Measurements from ENCODE around the gene SIGLEC14.
"Not testable (repeated sequence)": the region's sequence is repeated elsewhere in the genome, so short reads cannot be mapped to it uniquely, and the experiment has no call there.

Gene SIGLEC14, protein sequence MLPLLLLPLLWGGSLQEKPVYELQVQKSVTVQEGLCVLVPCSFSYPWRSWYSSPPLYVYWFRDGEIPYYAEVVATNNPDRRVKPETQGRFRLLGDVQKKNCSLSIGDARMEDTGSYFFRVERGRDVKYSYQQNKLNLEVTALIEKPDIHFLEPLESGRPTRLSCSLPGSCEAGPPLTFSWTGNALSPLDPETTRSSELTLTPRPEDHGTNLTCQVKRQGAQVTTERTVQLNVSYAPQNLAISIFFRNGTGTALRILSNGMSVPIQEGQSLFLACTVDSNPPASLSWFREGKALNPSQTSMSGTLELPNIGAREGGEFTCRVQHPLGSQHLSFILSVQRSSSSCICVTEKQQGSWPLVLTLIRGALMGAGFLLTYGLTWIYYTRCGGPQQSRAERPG

DNA sequence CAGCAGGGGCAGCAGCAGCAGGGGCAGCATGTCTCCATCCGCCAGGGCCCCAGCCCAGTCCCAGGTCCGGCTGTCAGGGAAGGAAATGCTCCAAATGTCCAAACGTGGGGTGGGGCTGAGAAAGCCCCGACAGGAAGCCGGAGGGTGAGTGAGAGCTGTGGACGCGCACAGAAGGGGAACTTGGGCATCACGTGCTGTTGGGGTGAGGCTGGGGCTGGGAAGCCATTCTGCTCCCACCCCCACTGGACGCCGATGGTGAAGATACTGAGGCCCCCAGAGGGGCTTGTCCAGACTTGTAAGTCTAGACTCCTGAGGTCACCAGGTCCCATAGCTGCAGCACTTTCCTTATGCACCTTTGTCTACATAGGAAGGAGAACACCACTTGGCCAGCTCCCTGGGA is at the start of gene SIGLEC14:
Gene SIGLEC14 (minus strand): TSS at position 96 of the 400 bp plus-strand sequence. CDS start 66 bp downstream, at position 30.
- DNase-seq, result not testable (repeated sequence)

DNA sequence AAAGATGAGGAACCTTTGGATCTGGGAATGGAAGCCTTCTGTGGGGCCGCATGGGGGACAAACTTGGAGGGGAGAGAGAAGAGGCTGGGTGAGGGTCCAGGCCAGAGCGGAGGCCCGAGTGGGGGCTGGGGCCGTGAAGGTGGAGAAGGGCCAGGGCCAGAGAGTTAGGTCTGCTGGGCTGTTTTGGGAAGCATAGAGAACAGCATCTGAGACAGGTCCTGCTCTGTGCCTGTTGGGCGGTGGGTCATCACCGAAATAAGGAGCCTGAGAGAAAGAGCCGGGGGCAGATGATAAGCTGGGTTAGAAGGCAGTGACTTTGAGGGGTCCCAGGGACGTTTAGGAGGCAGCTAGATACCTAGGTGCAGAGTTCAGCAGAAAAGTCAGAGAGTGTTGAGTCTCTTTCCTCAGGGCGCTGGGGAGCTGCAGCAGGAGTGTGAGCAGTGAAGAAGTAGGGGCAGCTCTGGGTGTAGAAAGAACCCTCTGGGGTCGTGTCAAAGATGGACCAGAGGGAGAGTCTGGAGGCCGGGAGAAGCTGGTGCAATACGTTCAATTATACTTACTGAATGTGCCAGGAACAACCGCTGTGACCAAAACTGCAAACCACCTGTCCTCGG is 49.2 kb upstream of the SIGLEC14 start:
- no peak for DNase-seq

DNA sequence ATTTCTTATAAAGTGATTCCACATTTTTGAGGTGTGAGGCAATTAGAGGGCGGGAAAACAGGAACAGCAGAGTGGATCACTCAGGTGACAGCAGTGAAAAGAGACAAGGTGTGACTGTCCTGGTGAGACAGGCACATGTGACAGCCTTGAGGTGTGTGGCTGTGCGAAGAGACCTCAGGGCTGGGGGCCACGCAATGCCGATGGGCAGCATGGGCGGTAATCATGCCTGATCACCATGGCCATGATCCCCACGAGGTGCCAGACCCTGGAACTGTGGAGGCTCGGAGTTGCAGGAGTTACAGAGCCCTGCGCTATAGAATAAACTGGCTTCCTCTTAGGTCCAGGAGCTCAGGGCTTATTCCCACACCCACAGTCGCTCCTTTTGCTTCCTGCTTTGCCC is 48.5 kb upstream of the SIGLEC14 start:
- DNase-seq, result no peak

DNA sequence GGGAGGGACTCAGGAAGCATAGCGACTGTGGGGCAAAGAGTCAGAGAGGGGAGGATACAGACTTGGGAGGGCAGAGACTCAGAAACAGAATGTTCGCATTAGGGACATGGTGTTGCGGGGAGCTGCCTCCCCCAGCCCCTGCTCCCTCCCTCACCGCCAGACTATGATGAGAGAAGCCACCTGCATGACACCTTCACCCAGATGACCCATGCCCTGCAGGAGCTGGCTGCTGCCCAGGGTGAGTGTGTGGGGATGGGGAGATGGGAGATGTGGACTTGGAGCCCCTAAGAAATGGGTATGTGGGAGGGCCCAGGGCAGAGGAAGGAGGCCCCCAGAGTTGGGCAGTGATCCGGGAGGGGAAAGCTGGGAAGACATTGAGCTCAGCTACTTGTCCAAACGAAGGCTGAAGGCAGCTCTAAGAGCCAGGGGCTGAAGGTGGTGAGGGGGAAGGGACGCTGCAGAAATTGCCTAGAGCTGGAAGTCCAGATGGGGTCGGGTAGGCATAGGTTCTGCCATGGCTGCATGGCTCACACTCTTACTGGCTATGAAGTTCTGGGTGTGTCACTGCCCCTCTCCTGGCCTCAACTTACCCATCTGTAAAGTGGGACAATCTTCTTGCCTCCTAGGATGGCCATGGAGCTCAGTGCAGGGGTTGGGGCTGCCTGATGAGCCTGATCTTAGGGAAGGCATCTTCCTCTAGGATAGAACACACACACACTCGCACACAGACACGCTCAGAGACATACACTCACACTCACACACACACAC is 47.9 kb upstream of the SIGLEC14 start:
- no peak for DNase-seq

DNA sequence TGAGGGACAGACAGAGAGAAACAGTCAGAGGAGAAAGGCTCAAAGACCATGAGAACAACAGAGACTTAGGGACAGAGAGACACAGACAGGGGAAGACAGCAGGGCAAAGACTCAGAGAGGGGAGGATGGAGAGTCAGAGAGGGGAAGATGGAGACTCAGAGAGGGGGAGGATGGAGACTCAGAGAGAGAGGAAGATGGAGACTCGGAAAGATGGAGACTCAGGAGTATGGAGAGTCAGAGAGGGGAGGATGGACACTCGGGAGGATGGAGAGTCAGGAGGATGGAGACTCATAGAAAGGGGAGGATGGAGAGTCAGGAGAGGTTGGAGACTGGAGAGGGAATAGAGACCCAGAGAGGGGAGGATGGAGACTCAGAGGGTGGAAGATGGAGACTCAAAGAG is 47.2 kb upstream of the SIGLEC14 start:
- no peak for DNase-seq

DNA sequence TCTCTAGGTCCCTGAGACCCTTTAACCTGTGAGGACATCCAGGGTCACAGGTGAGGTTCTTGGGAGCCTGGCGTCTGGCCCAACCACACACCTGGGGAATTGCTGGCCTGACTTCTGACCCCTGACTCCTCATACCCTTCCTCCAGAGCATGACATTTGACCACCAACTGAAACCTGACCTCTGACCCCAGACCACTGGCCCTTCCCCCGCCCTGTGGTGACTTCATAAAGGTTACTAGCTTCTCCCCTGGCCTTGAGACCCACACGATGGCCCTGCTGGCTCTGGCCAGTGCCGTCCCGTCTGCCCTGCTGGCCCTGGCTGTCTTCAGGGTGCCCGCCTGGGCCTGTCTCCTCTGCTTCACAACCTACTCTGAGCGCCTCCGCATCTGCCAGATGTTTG is 46.6 kb upstream of the SIGLEC14 start, which contains the start of gene SPACA6:
Gene SPACA6 (plus strand): TSS at position 71 of the 400 bp plus-strand sequence. CDS start 197 bp downstream, at position 268.
- DNase-seq, result no peak

DNA sequence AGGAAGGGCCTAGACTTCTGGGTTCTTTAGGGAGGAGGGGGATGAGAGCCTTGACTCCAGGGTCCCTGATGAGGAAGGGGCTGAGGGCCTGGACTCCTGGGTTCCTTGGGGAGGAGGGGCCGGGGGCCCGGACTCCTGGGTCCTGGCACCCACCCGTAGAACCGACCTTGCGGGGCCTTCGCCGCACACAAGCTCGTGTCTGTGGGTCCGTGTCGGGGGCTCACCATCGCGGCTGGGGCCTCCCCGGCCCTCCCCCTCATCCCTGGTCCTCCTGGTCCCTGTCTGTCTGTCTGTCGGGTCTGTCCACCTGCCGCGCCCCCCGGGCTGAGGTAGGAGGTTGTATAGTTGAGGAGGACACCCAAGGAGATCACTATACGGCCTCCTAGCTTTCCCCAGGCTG is 45.8 kb upstream of the SIGLEC14 start:
- no peak for DNase-seq

DNA sequence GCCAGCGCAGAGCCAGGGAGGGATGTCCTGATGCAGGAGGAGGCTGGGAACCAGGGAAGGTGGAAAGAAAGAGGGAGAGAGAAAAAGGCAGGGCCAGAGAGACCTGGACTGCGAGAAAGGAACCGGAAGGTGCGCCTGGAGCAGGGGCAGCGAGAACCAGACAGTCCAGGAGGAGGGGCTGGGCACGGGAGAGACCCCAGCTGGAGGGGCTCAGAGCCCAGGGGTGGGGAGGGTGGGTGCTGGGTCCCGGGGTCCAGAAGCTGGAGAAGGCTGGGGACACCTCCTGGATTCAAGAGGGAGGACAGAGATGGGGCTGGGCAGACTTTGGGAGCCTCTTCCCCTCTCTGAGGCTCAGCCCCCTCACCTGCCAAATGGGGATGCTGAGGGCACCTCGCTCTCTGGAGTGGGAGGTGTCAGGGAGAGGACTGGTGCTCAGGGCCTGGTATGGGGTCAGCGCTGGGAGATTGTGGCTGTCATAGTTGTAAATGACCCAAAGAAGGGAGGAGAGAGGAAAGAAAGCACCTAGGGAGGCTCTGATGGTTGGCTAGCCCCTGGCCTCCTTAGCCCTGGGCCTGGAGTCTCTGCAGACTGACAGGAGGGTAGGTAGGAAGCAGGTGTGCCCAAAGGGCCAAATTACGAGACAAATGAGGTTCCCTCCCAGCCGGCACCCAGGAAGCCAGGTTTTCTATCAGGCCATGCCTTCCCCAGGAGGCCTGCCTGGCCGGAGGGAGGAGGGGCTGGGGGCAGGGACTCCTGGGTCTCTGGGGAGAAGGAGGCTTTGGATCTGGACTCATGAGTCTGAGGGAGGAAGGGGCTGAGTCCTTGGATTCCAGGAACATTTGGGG is 45.2 kb upstream of the SIGLEC14 start:
- no peak for DNase-seq

DNA sequence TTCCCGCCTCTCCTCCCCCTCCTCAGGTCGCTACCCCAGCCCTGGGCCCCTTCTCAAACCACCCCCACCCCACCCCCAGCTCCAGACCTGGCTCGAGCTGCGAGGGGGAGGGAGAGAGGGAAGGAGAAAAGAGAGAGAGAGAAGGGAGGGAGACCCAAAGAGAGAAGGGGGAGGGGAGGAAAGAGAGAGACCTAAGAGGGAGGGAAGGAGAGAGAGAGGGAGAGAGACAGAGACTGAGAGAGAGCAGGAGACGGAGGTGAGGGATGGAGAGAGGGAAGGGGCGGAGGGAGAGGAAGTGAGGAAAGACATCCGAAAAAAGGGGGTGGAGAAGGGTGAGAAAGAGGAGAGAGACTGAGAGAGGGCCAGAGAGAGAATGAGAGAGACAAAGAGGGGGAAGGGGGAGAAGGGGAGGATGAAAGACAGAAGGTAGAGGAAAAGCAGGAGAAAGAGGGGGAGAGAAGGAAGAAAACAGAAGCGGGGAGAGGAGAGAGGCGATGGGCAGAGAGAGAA is 44.5 kb upstream of the SIGLEC14 start:
- no peak for DNase-seq

DNA sequence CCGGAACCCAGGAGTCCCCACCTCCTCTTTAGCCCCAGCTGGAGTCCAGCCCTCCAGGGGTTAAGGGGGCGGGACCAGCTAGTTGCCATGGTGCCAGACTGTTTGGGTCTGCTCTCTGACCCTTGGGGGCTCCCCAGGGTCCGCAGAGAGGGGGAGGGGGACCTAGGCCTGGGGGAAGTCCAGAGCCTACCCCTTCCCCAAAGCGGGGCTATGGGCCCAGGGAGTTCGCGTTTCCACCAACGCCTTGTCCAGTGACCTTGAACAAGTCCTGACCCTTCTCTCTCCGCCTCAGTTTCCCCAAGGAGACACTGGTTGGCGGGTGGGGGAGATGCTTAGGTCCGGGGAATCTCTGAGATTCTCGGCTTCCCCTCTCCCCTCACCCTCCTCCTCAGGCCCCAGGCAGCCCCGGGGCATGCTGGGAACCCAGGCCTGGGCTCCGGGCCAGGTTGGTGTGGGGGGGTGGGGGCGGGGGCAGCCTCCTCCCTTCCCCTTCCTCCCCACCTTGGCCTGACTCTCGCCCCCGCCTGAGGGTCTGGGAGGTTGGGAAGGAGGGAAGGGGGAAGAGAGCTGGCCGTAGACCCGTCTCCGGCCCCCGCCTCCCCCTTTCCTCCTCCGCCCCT is 43.9 kb upstream of the SIGLEC14 start:
- no peak for DNase-seq

DNA sequence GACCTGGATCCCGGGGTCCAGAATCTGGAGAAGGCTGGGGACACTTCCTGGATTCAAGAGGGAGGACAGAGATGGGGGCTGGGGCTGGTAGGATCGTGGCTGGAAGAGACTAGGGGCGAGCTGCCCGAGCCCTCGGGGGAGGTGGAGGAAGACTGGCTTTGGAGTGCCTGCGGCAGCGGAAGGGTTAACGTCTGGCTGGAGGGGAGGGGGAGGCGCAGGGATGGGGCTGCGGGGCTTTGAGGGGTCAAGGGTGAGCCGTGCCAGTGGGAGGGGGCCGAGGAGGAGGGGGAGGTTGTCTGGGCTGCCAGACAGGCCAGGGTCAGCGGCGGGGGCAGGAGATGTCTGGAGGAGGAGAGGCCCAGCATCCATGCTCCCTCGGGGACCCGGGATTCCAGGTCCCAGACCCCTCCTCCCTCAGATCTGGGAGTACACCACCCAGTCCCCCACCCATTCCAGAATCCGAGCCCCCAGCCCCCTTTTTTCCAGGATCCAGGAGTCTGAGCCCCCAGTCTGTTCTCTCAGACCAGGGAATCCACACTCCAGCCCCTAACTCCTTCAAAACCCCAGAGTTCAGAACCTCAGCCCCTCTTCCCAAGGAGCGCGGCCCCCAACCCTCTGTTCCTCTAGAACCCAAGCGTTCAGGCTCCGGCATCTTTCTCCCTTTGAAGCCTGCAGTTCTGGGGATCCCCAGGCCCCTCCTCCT is 43.3 kb upstream of the SIGLEC14 start:
- no peak for DNase-seq

DNA sequence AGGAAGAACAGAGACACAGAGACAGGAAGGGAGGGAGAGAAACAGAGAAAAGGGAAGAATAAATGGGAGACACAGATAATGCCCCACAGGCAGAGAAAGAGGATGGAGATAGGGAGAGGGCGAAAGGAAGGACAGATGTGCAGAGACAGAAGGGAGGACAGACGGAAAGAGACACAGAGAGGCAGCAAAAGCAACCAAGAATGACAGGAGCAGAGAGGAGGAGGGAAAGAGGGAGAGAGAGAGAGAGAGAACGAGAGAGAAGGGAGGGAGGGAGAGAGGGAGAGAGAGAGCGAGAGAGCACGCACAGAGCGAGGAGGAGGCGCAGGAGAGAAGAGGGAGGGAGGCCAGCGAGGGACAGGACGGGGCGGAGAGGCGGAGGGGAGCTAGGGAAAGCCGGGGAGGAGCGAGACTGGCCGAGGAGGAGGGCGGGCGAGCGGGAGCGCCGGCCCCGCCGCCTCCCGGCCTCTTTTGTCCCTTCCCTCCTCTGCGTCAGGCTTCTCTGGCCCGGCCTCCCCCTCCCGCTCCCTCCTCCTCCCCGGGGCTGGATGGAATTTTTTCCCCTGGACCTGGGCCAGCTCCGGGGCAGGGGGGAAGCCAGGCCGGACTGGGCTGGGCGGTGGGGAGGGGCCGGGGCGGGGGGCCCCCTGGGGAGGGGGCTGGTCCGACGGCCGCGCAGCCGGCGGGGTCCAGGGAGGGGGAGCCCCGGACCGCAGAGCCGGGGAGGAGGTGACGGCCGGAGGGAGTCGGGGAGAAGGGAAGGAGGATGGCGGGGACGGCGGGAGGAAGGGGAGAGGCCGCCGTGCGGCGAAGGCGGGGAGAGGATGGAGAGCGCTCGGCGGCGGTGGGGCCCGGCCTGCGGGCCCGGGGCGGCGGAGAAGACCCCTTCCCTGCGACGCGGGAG is 42.3 kb upstream of the SIGLEC14 start:
- DNase-seq, result no peak

DNA sequence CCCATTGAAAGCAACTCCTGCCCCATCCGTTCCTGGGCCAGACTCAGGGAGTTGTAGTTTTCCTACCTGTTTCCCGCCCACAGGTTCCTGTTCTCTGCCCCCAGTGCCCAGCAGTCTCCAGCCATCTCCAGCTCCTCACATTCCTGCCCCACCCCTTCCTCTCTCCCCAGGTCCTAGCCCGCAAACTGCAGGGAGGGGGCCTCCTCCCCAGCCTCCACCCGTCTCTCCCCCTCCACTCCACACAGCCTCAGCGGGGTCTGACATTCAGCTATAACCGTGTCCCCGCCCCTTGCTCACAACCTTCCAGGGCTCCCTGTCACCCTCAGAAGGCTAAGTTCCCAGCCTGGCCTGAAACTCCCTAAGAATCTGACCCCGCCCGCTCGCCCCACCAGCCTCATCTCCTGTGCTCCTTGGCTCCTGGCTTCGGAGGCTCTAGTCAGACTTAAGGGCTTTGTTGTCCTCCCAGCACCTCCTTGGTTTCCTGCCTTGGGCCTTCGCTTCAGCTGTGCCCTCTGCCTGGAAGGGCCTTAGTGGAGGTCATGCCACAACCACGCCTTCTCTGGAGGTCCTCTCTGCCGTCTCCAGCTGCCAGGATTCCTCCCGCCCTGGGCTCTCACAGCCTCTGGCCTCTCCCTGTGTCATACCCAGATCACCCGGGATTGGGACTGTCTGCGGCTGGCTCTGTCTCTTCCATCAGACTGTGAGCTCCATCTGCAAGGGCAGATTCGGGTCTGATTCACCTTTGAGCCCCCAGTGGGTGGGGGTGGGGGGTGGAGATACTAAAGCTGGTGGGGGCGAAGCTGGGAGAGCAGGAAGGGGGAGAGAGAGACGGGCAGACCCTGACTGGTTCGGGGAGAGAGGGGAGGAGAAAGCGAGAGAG is 41.4 kb upstream of the SIGLEC14 start:
- no peak for DNase-seq

DNA sequence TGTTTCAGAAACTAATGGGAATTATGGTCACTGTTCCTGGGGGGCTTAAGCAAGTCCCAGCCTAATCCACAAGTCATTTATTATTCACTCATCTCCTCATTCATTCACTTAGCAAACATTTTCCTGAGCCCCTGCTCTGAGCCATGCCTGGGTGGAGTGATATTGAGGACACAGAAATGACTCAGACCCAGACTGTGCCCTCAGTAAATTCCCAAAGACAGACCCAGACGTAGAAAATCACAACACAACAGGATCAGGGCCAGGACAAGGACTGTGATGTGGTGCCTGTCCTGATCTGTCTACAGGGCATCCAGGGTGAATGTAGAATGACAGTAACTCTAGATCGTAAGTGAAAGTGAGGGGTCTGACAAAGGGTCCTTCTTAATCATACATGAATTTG is 39.5 kb upstream of the SIGLEC14 start:
- no peak for DNase-seq

DNA sequence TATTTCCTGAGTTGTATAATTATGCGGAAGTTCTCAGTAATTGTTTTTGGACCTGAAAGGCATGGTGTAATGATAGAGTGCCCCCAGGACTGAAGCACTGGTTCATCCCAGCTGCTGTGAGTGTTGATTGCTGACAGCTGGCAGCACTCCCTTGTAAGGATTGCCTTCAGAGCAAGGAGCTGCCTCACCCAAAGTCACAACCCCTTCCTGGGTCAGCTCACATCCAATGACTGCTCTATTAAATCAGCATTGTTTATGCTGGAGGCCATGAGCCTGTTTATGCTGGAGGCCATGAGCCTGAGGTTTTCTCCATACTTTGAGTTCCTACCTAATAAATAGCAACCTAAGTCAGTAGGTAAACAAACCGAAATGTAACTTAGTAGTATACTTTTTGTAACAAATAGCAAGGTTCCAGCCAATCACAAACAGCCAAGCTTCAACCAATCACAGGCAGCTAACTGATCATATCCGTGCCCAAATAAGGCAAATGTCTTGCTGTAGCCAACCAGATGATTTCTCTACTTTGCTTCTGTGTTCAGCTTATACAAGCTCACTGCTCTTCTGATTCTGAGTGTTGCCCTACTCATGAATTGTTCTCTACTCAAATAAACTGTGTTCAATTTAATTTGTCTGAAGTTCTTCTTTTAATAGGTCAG is 34.8 kb upstream of the SIGLEC14 start:
- no peak for DNase-seq

DNA sequence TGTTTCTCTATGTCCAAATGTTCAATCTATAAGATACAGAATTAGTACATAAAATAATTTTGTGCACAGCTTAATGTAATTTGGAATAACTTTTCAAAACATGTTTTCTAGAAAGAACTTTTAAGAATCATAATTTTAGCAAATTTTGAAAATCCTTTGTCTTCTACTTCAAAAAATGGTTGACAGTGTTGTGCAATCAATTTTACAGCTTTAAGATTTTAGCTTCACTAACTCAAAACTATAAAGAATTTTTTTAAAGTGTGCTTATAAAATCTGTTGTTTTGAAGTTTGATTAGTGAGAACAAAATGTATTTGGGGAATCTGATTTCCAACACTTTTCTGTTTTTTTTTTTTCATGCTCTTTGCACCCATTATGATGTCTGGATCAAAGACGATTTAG is 33.8 kb upstream of the SIGLEC14 start:
- no peak for DNase-seq

DNA sequence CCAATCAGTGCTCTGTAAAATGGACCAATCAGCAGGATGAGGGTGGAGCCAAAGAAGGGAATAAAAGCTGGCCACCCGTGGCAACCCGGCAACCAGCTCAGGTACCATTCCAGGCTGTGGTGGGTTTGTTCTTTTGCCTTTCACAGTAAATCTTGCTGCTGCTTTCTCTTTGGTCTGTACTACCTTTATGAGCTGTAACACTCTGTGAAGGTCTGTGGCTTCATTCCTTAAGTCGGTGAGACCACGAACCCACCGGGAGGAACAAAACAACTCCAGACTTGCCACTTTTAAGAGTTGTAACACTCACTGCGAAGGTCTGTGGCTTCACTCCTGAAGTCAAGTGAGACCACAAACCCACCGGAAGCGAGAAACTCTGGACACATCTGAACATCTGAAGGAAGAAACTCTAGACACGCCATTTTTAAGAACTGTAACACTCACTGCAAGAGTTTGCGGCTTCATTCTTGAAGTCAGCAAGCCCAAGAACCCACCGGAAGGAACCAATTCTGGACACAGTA is 30.0 kb upstream of the SIGLEC14 start:
- DNase-seq, result no peak

DNA sequence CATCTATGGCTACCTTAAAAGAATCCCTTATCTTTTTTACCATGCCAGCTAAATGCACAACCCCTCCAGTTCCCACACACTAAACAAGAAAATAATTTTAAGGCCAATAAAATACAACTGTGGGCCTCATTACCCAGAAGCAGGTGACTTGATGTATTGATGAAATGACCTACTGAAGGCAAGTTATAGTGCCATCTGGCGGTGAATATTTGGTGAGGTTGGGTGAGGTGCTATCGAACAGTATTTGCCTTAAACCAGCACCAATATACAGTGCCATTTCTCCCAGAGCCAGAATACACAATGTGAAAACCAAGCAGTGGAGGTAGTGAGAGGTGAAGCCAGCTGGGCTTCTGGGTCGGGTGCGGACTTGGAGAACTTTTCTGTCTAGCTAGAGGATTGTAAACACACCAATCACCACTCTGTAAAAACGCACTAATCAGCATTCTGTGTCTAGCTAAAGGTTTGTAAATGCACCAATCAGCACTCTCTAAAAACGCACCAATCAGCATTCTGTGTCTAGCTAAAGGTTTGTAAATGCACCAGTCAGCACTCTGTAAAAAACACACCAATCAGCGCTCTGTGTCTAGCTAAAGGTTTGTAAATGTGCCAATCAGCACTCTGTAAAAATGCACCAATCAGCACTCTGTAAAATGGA is 29.4 kb upstream of the SIGLEC14 start:
- DNase-seq, result not testable (repeated sequence)

All from NCI-H2029 treated with DMSO at 0.1 percent for 48 hours (cell line).